LNCaP clone FGC (cell line): ENCODE measurements around the gene LINC01488.

ENCODE experiments used
- DNase-seq: peaks from one replicate; pipeline ENCODE4 v3.0.0-alpha.2; 2011; ENCODE audit warnings: low read depth
- H3K4me3 ChIP-seq: 2 replicates; pipeline ENCODE4 v1.5.1; 2011; ENCODE audit warnings: mild to moderate bottlenecking, low read depth, low read length, control low read depth
- TF ChIP-seq, protein P1 (sequence below): IDR thresholded peaks from 2 replicates; pipeline ENCODE4 v1.5.1; 2012; ENCODE audit warnings: mild to moderate bottlenecking; ENCODE audit not compliant: control insufficient read depth, insufficient read depth; ENCODE audit errors: extremely low read depth

Gene LINC01488

GRCh38 chr11:69451289-69451688 is 30.2 kb upstream of the LINC01488 start:
- no peak for DNase-seq
- TF ChIP-seq, protein P1, sequence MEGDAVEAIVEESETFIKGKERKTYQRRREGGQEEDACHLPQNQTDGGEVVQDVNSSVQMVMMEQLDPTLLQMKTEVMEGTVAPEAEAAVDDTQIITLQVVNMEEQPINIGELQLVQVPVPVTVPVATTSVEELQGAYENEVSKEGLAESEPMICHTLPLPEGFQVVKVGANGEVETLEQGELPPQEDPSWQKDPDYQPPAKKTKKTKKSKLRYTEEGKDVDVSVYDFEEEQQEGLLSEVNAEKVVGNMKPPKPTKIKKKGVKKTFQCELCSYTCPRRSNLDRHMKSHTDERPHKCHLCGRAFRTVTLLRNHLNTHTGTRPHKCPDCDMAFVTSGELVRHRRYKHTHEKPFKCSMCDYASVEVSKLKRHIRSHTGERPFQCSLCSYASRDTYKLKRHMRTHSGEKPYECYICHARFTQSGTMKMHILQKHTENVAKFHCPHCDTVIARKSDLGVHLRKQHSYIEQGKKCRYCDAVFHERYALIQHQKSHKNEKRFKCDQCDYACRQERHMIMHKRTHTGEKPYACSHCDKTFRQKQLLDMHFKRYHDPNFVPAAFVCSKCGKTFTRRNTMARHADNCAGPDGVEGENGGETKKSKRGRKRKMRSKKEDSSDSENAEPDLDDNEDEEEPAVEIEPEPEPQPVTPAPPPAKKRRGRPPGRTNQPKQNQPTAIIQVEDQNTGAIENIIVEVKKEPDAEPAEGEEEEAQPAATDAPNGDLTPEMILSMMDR: no peak

GRCh38 chr11:69452206-69452987 is 29.1 kb upstream of the LINC01488 start:
- TF ChIP-seq, protein P1: no peak
- H3K4me3 ChIP-seq: no peak overlapping the region
- no peak for DNase-seq

More at GRCh38 chr11:69451289-69451688, 30.2 kb upstream of the LINC01488 start:
- no peak overlapping the region for H3K4me3 ChIP-seq

- TF ChIP-seq, protein P1: no peak
- DNase-seq: no peak
- no peak overlapping the region for H3K4me3 ChIP-seq
Measured at GRCh38 chr11:69453151-69453550, 28.3 kb upstream of the LINC01488 start.

DNA sequence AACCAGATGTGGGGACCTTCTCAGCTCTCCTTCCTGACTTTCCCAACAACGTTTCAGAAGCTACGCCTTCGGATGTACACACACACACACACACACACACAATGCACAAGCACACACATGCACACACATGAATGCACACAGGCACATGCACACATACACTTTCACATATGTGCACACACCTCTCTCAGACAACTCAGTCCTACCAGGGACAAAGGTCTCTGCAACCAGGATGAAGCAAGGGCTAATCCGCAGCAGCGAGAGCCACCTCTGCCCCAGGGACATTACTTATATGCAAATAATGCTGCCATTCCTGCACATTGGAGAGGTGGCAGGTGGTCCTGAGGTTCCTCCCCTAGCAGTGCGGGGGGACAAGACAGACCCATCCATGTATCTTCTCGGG is 27.4 kb upstream of the LINC01488 start:
- TF ChIP-seq, protein P1: no peak
- no peak for DNase-seq
- no peak overlapping the region for H3K4me3 ChIP-seq

DNA sequence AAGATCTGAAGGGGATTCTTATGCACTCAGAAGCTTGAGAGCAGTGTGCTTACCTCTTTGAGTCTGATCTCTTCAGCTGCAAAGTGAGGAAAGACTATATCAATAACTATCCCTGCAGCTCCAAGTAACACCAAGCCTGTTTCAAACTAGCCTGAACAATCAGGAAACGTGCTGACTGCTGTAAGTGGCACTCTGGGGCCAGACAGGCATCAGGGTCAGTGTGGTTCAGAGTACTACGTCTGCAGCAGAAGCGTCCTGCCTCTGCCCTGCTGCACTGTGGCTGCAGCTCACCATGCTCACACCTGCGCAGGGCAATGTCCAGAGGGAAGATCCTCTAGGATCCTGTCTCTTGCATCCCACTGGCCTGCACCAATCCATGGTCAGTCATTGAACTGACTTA is 25.5 kb upstream of the LINC01488 start:
- TF ChIP-seq, protein P1: no peak
- DNase-seq: no peak
- H3K4me3 ChIP-seq: no peak overlapping the region

DNA sequence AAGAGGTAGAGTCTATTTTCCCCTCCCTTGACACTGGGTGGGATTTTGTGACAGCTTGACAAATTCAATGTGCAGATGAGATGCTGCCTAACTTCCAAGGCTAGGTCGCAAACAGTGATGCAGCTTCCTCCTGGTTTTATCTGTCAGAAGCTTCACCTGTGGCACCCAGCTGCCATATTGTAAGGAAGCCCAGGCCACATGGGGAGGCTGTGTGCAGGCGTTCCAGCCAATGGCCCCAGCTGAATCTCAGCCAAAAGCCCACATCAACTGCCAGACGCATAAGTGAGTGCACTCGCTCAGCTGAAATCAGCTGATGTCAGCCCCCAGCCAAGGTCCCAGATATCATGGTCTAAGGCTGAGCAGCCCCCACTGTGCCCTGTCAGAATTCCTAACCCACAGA is 24.8 kb upstream of the LINC01488 start:
- no peak for DNase-seq
- H3K4me3 ChIP-seq: no peak overlapping the region

More for the DNA sequence above, 24.8 kb upstream of the LINC01488 start:
- TF ChIP-seq, protein P1: no peak
